ENCODE measurements around the gene CFAP74. TPM values are rescaled to one million over a fixed set of nuclear protein-coding genes. Genes with fewer than 3 reads are reported as not detected.
"Not testable (repeated sequence)": the region's sequence is repeated elsewhere in the genome, so short reads cannot be mapped to it uniquely, and the experiment has no call there.

CFAP74 gene
- total and polyA plus RNA-seq, 2 experiments from 2014 or later: not detected

DNA sequence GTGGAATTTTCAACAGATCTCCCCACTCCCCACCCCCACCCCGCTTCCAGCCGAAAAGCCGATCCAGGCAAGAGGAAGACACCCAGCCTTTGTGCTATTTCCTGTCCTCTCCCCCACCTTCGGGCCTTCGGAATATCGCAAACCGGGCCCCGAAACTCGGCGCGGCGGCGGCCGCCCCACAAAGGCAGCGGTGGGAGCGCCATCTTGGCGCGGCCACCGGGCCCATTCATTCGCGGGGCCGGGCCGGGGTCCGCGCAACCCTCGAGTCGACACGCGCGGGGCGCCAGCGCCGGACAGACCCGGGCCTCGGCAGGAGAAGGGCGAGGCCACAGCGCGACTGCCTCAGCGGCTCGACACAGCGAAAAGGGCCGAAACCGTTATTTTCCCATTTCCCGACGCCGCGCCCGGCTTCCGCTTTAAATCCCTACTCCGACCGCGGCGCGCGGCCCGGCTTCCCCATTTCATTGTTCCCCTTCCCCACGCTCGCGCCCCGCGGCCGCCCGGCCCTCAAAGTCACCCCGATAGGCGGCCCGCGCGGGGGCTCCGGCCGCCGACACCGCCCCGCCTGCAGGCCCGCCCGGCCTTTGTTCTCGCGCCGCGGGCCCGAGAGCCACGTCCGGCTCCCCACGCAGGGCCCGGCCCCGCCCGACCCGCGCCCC is 113.6 kb downstream of the CFAP74 start:
- H4K20me1 ChIP-seq (ENCODE audit: insufficient read depth, poor library complexity, severe bottlenecking): peaks cover 50% of the 10 kb centered on the region
- no peaks in the 10 kb centered on the region for H3K27me3 ChIP-seq
- H3K9me3 ChIP-seq (ENCODE audit: low read depth): no peaks in the 10 kb centered on the region
- no peak for TF ChIP-seq EZH2 (IDR thresholded peaks at IDR 0.05; ENCODE audit: borderline replicate concordance)
- no peak for TF ChIP-seq EZH2phosphoT487 (IDR thresholded peaks at IDR 0.05; ENCODE audit: low read depth, severe bottlenecking, unreplicated experiment)
- TF ChIP-seq, protein P1, sequence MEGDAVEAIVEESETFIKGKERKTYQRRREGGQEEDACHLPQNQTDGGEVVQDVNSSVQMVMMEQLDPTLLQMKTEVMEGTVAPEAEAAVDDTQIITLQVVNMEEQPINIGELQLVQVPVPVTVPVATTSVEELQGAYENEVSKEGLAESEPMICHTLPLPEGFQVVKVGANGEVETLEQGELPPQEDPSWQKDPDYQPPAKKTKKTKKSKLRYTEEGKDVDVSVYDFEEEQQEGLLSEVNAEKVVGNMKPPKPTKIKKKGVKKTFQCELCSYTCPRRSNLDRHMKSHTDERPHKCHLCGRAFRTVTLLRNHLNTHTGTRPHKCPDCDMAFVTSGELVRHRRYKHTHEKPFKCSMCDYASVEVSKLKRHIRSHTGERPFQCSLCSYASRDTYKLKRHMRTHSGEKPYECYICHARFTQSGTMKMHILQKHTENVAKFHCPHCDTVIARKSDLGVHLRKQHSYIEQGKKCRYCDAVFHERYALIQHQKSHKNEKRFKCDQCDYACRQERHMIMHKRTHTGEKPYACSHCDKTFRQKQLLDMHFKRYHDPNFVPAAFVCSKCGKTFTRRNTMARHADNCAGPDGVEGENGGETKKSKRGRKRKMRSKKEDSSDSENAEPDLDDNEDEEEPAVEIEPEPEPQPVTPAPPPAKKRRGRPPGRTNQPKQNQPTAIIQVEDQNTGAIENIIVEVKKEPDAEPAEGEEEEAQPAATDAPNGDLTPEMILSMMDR (IDR thresholded peaks at IDR 0.05; ENCODE audit: poor library complexity): no peak
- peak; percentile 63 for DNase-seq (ENCODE audit: low spot score)
- H3K27ac ChIP-seq: peak overlapping the region; percentile 99
- H3K4me1 ChIP-seq (ENCODE audit: insufficient read depth): peaks cover 42% of the 10 kb centered on the region
- H3K4me2 ChIP-seq: peak overlapping the region; percentile 82
- H2AFZ ChIP-seq: peak overlapping the region; percentile 83
- 4% methylated on average over 31 of the region's 88 CpGs for WGBS (ENCODE audit: low lambda C conversion rate, missing lambda C conversion rate)
- H3K36me3 ChIP-seq (replicated peaks; ENCODE audit: insufficient read depth, low read depth): no peaks in the 10 kb centered on the region
- peaks cover 71% of the 10 kb centered on the region for H3K79me2 ChIP-seq
- peak overlapping the region; percentile 98 for H3K4me3 ChIP-seq
- no peaks in the 10 kb centered on the region for H3K9me2 ChIP-seq (replicated peaks; ENCODE audit: insufficient read depth)

DNA sequence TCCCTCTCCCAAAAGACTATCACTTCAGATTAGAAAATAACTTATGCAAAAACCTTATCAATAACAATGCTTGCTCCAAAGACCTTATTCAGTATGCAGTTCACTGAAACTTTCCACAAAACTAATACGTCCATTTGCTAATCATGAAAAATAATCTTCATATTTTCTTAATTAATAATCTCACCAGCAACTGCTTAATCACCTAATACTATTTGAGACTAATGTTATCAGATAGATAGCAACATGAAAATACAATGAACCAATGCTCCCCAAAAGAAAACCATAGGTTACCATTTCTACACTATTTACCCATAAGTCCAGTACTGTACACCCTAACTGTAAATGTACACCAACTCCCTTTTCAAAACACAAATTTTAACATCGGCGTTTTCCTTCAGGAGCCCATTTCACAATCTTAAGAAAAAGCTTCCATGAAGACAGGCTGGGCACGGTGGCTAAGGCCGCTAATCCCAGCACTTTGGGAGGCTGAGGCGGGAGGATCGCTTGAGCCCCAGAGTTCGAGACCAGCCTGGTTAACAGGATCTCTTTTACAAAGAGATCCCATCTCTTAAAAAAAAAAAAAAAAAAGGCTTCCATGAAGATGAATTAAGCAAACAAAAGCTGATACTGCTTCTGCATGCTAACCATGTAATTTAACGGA is 114.4 kb downstream of the CFAP74 start:
- no peak for DNase-seq (ENCODE audit: low spot score)
- H3K27me3 ChIP-seq: no peaks in the 10 kb centered on the region
- H3K27ac ChIP-seq: peak overlapping the region; percentile 99
- peaks cover 58% of the 10 kb centered on the region for H4K20me1 ChIP-seq (ENCODE audit: insufficient read depth, poor library complexity, severe bottlenecking)
- H3K79me2 ChIP-seq: peaks cover 78% of the 10 kb centered on the region
- peak overlapping the region; percentile 82 for H3K4me2 ChIP-seq
- peaks cover 35% of the 10 kb centered on the region for H3K4me1 ChIP-seq (ENCODE audit: insufficient read depth)
- H3K36me3 ChIP-seq (replicated peaks; ENCODE audit: insufficient read depth, low read depth): no peaks in the 10 kb centered on the region
- no peaks in the 10 kb centered on the region for H3K9me2 ChIP-seq (replicated peaks; ENCODE audit: insufficient read depth)
- 20% methylated on average over 9 of the region's 9 CpGs for WGBS (ENCODE audit: low lambda C conversion rate, missing lambda C conversion rate)
- no peaks in the 10 kb centered on the region for H3K9me3 ChIP-seq (ENCODE audit: low read depth)
- TF ChIP-seq EZH2 (IDR thresholded peaks at IDR 0.05; ENCODE audit: borderline replicate concordance): no peak
- no peak for TF ChIP-seq EZH2phosphoT487 (IDR thresholded peaks at IDR 0.05; ENCODE audit: low read depth, severe bottlenecking, unreplicated experiment)
- H2AFZ ChIP-seq: no peak overlapping the region
- H3K4me3 ChIP-seq: peak overlapping the region; percentile 98

DNA sequence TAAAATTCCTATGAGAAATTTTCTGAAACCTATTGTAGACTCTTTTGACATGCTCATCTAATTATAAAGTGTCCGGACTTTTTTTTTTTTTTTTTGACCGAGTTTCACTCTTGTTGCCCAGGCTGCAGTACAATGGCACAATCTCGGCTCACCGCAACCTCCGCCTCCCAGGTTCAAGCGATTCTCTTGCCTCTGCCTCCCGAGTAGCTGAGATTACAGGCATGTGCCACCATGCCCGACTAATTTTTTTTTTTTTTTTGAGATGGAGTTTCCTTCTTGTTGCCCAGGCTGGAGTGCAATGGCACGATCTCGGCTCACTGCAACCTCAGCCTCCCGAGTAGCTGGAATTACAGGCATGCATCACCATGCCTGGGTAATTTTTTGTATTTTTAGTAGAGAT is 119.7 kb downstream of the CFAP74 start:
- not testable (repeated sequence) for H2AFZ ChIP-seq; H3K4me3 ChIP-seq; H3K36me3 ChIP-seq (replicated peaks; ENCODE audit: insufficient read depth, low read depth); DNase-seq (ENCODE audit: low spot score); H3K9me2 ChIP-seq (replicated peaks; ENCODE audit: insufficient read depth); H3K9me3 ChIP-seq (ENCODE audit: low read depth); H3K27me3 ChIP-seq
- WGBS (ENCODE audit: low lambda C conversion rate, missing lambda C conversion rate): 72% methylated on average over 11 of the region's 11 CpGs
- Histone ChIP-seq H4K20me1 (ENCODE audit: insufficient read depth, poor library complexity, severe bottlenecking) (peaks cover 100% of the 10 kb centered on the region), H3K79me2 (peaks cover 100% of the 10 kb centered on the region), H3K27ac (peak overlapping the region; percentile 49), H3K4me2 (peak overlapping the region; percentile 47), H3K4me1 (ENCODE audit: insufficient read depth) (peaks cover 46% of the 10 kb centered on the region)

DNA sequence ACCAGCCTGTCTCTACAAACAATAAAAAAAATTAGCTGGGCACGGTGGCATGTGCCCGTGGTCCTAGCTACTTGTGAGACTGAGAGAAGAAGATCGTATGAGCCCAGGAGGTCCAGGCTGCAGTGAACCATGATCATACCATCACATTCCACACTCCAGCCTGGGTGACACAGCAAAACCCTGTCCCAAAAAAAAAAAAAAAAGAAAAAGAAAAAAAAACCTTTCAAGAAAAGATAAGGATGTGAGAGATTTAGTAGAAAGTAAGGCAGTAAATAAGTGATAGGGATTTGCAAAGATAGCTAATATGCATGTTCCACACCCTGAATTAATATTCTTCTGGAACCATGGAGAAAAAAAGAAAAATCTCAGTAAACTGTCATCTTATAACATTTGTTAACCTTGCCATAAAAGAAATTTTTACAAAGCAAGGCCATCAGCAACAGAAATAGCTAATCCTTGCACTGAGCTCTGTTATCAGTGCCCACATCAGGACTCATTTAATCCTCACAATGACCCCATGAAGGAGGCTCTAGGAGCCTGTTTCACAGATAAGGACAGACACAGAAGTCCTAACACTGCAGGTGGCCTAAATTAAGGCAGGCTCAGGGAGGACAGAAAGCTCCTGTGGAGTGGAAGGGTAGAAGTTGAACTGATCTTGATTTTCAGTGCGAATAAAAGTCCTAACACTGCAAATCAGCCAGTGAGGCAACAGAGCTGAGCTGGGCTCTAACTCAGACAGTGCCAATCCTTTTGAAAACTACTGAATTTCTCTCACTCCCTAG is 120.3 kb downstream of the CFAP74 start:
- H3K9me3 ChIP-seq (ENCODE audit: low read depth): no peaks in the 10 kb centered on the region
- WGBS (ENCODE audit: low lambda C conversion rate, missing lambda C conversion rate): 59% methylated on average over 4 of the region's 4 CpGs
- DNase-seq (ENCODE audit: low spot score): no peak
- no peaks in the 10 kb centered on the region for H3K9me2 ChIP-seq (replicated peaks; ENCODE audit: insufficient read depth)
- H4K20me1 ChIP-seq (ENCODE audit: insufficient read depth, poor library complexity, severe bottlenecking): peaks cover 100% of the 10 kb centered on the region
- H3K79me2 ChIP-seq: peaks cover 100% of the 10 kb centered on the region
- peak overlapping the region; percentile 47 for H3K4me2 ChIP-seq
- peaks cover 40% of the 10 kb centered on the region for H3K4me1 ChIP-seq (ENCODE audit: insufficient read depth)
- peak overlapping the region; percentile 49 for H3K27ac ChIP-seq
- no peak overlapping the region for H3K4me3 ChIP-seq
- H3K27me3 ChIP-seq: no peaks in the 10 kb centered on the region
- H2AFZ ChIP-seq: no peak overlapping the region
- TF ChIP-seq, protein P1 (IDR thresholded peaks at IDR 0.05; ENCODE audit: poor library complexity): no peak
- TF ChIP-seq EZH2phosphoT487 (IDR thresholded peaks at IDR 0.05; ENCODE audit: low read depth, severe bottlenecking, unreplicated experiment): no peak
- TF ChIP-seq EZH2 (IDR thresholded peaks at IDR 0.05; ENCODE audit: borderline replicate concordance): no peak
- H3K36me3 ChIP-seq (replicated peaks; ENCODE audit: insufficient read depth, low read depth): no peaks in the 10 kb centered on the region
